Liver (tissue), 9 donors: ENCODE measurements around the gene GK. TPM values are rescaled to one million over a fixed set of nuclear protein-coding genes. Genes with fewer than 3 reads are reported as not detected.

Source experiments
- DNase-seq: peaks from one replicate; pipeline ENCODE4 v3.0.0-alpha.2; 2017; ENCODE audit warnings: low spot score
- H3K27ac ChIP-seq, 2 donors: one replicate each; pipeline ENCODE4 v1.7.0; 2013; ENCODE audit warnings: inconsistent platforms in 2 of 2, low read length in 2 of 2, control low read depth in 1 of 2, low read depth in 1 of 2, mild to moderate bottlenecking in 1 of 2
- H3K27me3 ChIP-seq, 4 donors: one replicate each; pipeline versions ENCODE4 v1.6.1 to v1.7.0; 2013; ENCODE audit warnings: low read length in 3 of 4, inconsistent platforms in 1 of 4, mild to moderate bottlenecking in 1 of 4, moderate library complexity in 1 of 4; ENCODE audit not compliant: control insufficient read depth in 4 of 4, insufficient read depth in 4 of 4
- H3K36me3 ChIP-seq, 4 donors: one replicate each; pipeline versions ENCODE4 v1.6.1 to v1.7.0; 2013; ENCODE audit warnings: low read length in 3 of 4, mild to moderate bottlenecking in 3 of 4, low read depth in 1 of 4, moderate library complexity in 1 of 4; ENCODE audit not compliant: control insufficient read depth in 4 of 4, insufficient read depth in 3 of 4
- H3K4me1 ChIP-seq, 4 donors: one replicate each; pipeline versions ENCODE4 v1.6.1 to v1.7.0; 2013; ENCODE audit warnings: low read length in 3 of 4, mild to moderate bottlenecking in 3 of 4, moderate library complexity in 1 of 4; ENCODE audit not compliant: control insufficient read depth in 4 of 4, insufficient read depth in 4 of 4
- H3K4me3 ChIP-seq, 3 donors: one replicate each; pipeline versions ENCODE4 v1.6.1 to v1.7.0; 2013; ENCODE audit warnings: low read length in 3 of 3, control low read depth in 1 of 3, low read depth in 1 of 3, mild to moderate bottlenecking in 1 of 3
- H3K9ac ChIP-seq, 2 donors: one replicate each; pipeline ENCODE4 v1.7.0; 2013; ENCODE audit warnings: low read length in 2 of 2, mild to moderate bottlenecking in 2 of 2, moderate library complexity in 2 of 2, control low read depth in 1 of 2, low read depth in 1 of 2
- H3K9me3 ChIP-seq, 4 donors: one replicate each; pipeline versions ENCODE4 v1.6.1 to v1.7.0; 2013; ENCODE audit warnings: low read length in 3 of 4; ENCODE audit not compliant: control insufficient read depth in 4 of 4
- ATF3 ChIP-seq: IDR thresholded peaks from 2 replicates; pipeline ENCODE4 v1.6.1; 2016; ENCODE audit warnings: antibody characterized with exemption
- FOXA1 ChIP-seq: IDR thresholded peaks from 2 replicates; pipeline ENCODE4 v1.6.1; 2016; ENCODE audit warnings: antibody characterized with exemption
- FOXA2 ChIP-seq: IDR thresholded peaks from 2 replicates; pipeline ENCODE4 v1.6.1; 2016; ENCODE audit warnings: antibody characterized with exemption
- GABPA ChIP-seq, 2 donors: IDR thresholded peaks in 1 of 2; conservative IDR thresholded peaks in 1 of 2; 2 replicates each; pipeline ENCODE4 v1.6.1; 2016; ENCODE audit warnings: antibody characterized with exemption in 2 of 2, mild to moderate bottlenecking in 1 of 2, moderate library complexity in 1 of 2
- HNF4A ChIP-seq, 2 donors: conservative IDR thresholded peaks; 2 replicates each; pipeline ENCODE4 v1.6.1; 2016; ENCODE audit warnings: antibody characterized with exemption in 2 of 2, mild to moderate bottlenecking in 2 of 2
- HNF4G ChIP-seq: IDR thresholded peaks from 2 replicates; pipeline ENCODE4 v1.6.1; 2016; ENCODE audit warnings: antibody characterized with exemption
- MAX ChIP-seq: IDR thresholded peaks from 2 replicates; pipeline ENCODE4 v1.6.1; 2016; ENCODE audit warnings: antibody characterized with exemption
- NR2F2 ChIP-seq: IDR thresholded peaks from 2 replicates; pipeline ENCODE4 v1.6.1; 2016; ENCODE audit warnings: antibody characterized with exemption
- RAD21 ChIP-seq, 2 donors: IDR thresholded peaks; 2 replicates each; pipeline ENCODE4 v1.6.1; 2016; ENCODE audit warnings: antibody characterized with exemption in 2 of 2, mild to moderate bottlenecking in 2 of 2
- REST ChIP-seq: IDR thresholded peaks from 2 replicates; pipeline ENCODE4 v1.6.1; 2016; ENCODE audit warnings: antibody characterized with exemption, mild to moderate bottlenecking
- RXRA ChIP-seq, 2 donors: IDR thresholded peaks; 2 replicates each; pipeline ENCODE4 v1.6.1; 2017 to 2018; ENCODE audit warnings: antibody characterized with exemption in 2 of 2, mild to moderate bottlenecking in 1 of 2
- SP1 ChIP-seq: IDR thresholded peaks from 2 replicates; pipeline ENCODE4 v1.6.1; 2018; ENCODE audit warnings: antibody characterized with exemption, mild to moderate bottlenecking
- YY1 ChIP-seq: IDR thresholded peaks from 2 replicates; pipeline ENCODE4 v1.6.1; 2016; ENCODE audit warnings: antibody characterized with exemption, mild to moderate bottlenecking
- ZBTB33 ChIP-seq: IDR thresholded peaks from 2 replicates; pipeline ENCODE4 v1.6.1; 2016; ENCODE audit warnings: antibody characterized with exemption
- WGBS: extraction: QIAGEN DNeasy Blood & Tissue Kit; methylation state at CpG from one replicate; pipeline ENCODE4 v1.1.7; 2013; 5-methylcytosine and 5-hydroxymethylcytosine counted together
- polyA plus RNA-seq, 2 donors: library from polyadenylated mRNA; stranded (reverse) in 1 of 2; unstranded in 1 of 2; fragments of 200-250 nt in 1 of 2; fragments of >200 nt in 1 of 2; fragmentation: Nextera tagmentation in 1 of 2; extraction: Ambion mirVana in 1 of 2; gene quantifications; one replicate each; pipeline versions ENCODE4 v1.2.1 to v1.2.3, GENCODE V29; 2013 to 2015
- total RNA-seq, 2 donors: library from RNA; depleted of rRNA; stranded (reverse); fragments of >200 nt; gene quantifications; one replicate each; pipeline ENCODE4 v1.2.3, GENCODE V29; 2014
- donor health status: healthy.
- donor health status: healthy.
- donor health status: healthy.
- donor health status: healthy.
- donor health status: healthy.

The GK gene
- total and polyA plus RNA-seq, 4 donors, result 27.9 to 145 (median 44.0) TPM

- H3K27me3 ChIP-seq, result no peaks in the 10 kb centered on the region
- TF ChIP-seq SP1 (peak; percentile 9), ATF3 (no peak), MAX (no peak), HNF4A (conservative IDR thresholded peaks at IDR 0.05) (peak in 1 of 2 donors; percentile 10)
- H3K36me3 ChIP-seq, result no peaks in the 10 kb centered on the region
- peak overlapping the region; percentile 5 to 80 (median 52) for H3K4me3 ChIP-seq
- no peak for DNase-seq
- WGBS, result 28% methylated on average over 2 of the region's 2 CpGs
- H3K9ac ChIP-seq, result peak overlapping the region in 1 of 2 donors; percentile 31
- H3K9me3 ChIP-seq, result no peaks in the 10 kb centered on the region
- peak overlapping the region in 1 of 2 donors; percentile 76 for H3K27ac ChIP-seq
- peaks cover 0 to 12% (median 9%) of the 10 kb centered on the region in 4 donors for H3K4me1 ChIP-seq
Observed at GRCh38 chrX:30654989-30655607, 1.9 kb downstream of the GK start.

GRCh38 chrX:30655991-30656390 is 2.8 kb downstream of the GK start:
- Histone ChIP-seq H3K4me1 (peaks cover 0 to 12% (median 8%) of the 10 kb centered on the region in 4 donors), H3K9me3 (no peaks in the 10 kb centered on the region), H3K36me3 (no peaks in the 10 kb centered on the region), H3K4me3 (no peak overlapping the region), H3K27ac (no peak overlapping the region), H3K27me3 (no peaks in the 10 kb centered on the region), H3K9ac (no peak overlapping the region)
- 48% methylated on average over 3 of the region's 3 CpGs for WGBS
- DNase-seq, result no peak
- no peak for TF ChIP-seq ATF3
- no peak for TF ChIP-seq FOXA2
- TF ChIP-seq YY1, result no peak
- TF ChIP-seq RXRA (IDR thresholded peaks at IDR 0.05), result no peak
- no peak for TF ChIP-seq GABPA (IDR thresholded peaks at IDR 0.05 in 1 of 2, conservative IDR thresholded peaks at IDR 0.05 in 1 of 2)
- no peak for TF ChIP-seq MAX
- no peak for TF ChIP-seq REST
- no peak for TF ChIP-seq NR2F2
- no peak for TF ChIP-seq FOXA1
- no peak for TF ChIP-seq HNF4G
- no peak for TF ChIP-seq SP1
- no peak for TF ChIP-seq ZBTB33
- TF ChIP-seq RAD21 (IDR thresholded peaks at IDR 0.05), result no peak
